Adrenal gland (tissue), 5 donors: ENCODE data around the gene ANKS1A.

Experiments used
- CTCF ChIP-seq, 6 experiments: fragments of 450-650 bp in 4 of 6; fragments of 200-600 bp in 2 of 6; sonication (generic) in 1 of 6; IDR thresholded peaks; 1 replicate in 5 of 6; 2 replicates in 1 of 6; pipeline versions ENCODE4 v1.5.1 to v1.8.0; 2016 to 2021; ENCODE audit warnings: antibody characterized with exemption in 6 of 6, mild to moderate bottlenecking in 2 of 6, moderate library complexity in 1 of 6
- POLR2A ChIP-seq, 2 donors: fragments of 450-650 bp; IDR thresholded peaks; one replicate each; pipeline ENCODE4 v1.6.1; 2017; ENCODE audit warnings: antibody characterized with exemption in 2 of 2, mild to moderate bottlenecking in 2 of 2, moderate library complexity in 1 of 2
- donor health status: DM: no; HTN: no; CAD: no.

GRCh38 chr6:35019831-35020230 is 130.8 kb downstream of the ANKS1A start:
- TF ChIP-seq CTCF (IDR thresholded peaks at IDR 0.05) = no peak
- no peak for TF ChIP-seq POLR2A (IDR thresholded peaks at IDR 0.05)
